Skeletal muscle tissue (tissue), 4 donors: ENCODE data around the gene TMEM63A. TPM values are rescaled to one million over a fixed set of nuclear protein-coding genes. Genes with fewer than 3 reads are reported as not detected.

ENCODE experiments used
- H3K27ac ChIP-seq: one replicate; pipeline ENCODE4 v1.7.0; 2013; ENCODE audit warnings: mild to moderate bottlenecking, low read depth, low read length, inconsistent platforms
- H3K27me3 ChIP-seq, 3 donors: one replicate each; pipeline ENCODE4 v1.7.0; 2013; ENCODE audit warnings: low read length in 3 of 3; ENCODE audit not compliant: control insufficient read depth in 3 of 3, insufficient read depth in 3 of 3
- H3K36me3 ChIP-seq, 3 donors: one replicate each; pipeline ENCODE4 v1.7.0; 2013; ENCODE audit warnings: low read length in 3 of 3; ENCODE audit not compliant: control insufficient read depth in 3 of 3, insufficient read depth in 3 of 3
- H3K4me1 ChIP-seq, 3 donors: one replicate each; pipeline ENCODE4 v1.7.0; 2013; ENCODE audit warnings: low read length in 3 of 3, mild to moderate bottlenecking in 3 of 3; ENCODE audit not compliant: control insufficient read depth in 3 of 3, insufficient read depth in 3 of 3
- H3K4me3 ChIP-seq, 3 donors: one replicate each; pipeline ENCODE4 v1.7.0; 2013; ENCODE audit warnings: low read length in 3 of 3
- H3K9ac ChIP-seq, 3 donors: one replicate each; pipeline ENCODE4 v1.7.0; 2013; ENCODE audit warnings: low read length in 3 of 3, mild to moderate bottlenecking in 3 of 3, moderate library complexity in 2 of 3, low read depth in 1 of 3
- H3K9me3 ChIP-seq, 3 donors: one replicate each; pipeline ENCODE4 v1.7.0; 2013; ENCODE audit warnings: low read length in 3 of 3; ENCODE audit not compliant: control insufficient read depth in 3 of 3
- total RNA-seq: library from RNA; depleted of rRNA; stranded (reverse); fragments of >200 nt; gene quantifications from one replicate; pipeline ENCODE4 v1.2.3, GENCODE V29; 2014
- donor health status: Osteomylitis.

Gene TMEM63A
- total RNA-seq, 1 donor from 2014 or later: 12.0 TPM

DNA sequence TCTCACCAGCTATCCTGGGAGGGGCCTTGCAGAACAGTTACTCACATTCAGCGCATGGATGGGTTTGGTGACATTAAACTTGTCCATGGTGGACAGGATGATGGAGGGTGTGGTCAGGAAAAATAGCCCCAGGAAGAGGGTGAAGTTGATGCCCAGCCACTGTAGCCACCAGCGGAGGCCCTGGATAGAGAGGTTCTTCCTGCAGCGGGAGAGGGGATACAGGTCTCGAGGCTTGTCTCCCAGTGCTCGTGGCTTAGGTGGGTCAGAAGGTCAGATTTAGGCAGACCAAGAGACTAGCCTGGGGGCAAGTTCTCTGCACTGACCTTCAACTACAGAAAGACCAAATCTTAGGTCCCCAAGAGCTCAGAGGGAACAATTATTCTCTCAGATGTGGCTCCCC is 23.0 kb downstream of the TMEM63A start:
- Histone ChIP-seq H3K27me3 (no peaks in the 10 kb centered on the region), H3K27ac (no peak overlapping the region), H3K4me1 (no peaks in the 10 kb centered on the region), H3K9ac (no peak overlapping the region), H3K9me3 (no peaks in the 10 kb centered on the region), H3K4me3 (no peak overlapping the region), H3K36me3 (peaks cover 50 to 63% (median 61%) of the 10 kb centered on the region in 3 donors)

DNA sequence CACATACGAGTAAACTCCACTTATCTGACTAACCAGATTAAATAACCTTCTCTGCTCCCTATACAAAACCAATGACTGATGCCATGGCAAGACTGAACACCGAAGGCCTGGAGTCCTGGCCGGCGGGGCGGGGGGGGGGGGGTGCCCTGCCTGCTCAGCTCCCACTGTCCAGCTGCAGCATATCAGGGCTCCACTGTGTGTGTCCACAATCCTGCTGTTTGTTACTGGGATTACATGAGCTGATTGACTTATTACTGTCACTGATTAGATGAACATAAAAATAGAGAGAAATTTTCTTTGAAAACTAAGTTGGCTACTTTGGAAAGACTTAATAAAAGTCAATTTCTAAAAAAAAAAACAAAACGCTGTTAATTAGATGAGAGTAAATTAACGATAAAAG is 24.9 kb downstream of the TMEM63A start:
- no peak overlapping the region for H3K9ac ChIP-seq
- no peaks in the 10 kb centered on the region for H3K4me1 ChIP-seq
- no peaks in the 10 kb centered on the region for H3K27me3 ChIP-seq
- H3K4me3 ChIP-seq: no peak overlapping the region
- H3K36me3 ChIP-seq: peaks cover 57 to 72% (median 68%) of the 10 kb centered on the region in 3 donors
- no peaks in the 10 kb centered on the region for H3K9me3 ChIP-seq
- no peak overlapping the region for H3K27ac ChIP-seq

DNA sequence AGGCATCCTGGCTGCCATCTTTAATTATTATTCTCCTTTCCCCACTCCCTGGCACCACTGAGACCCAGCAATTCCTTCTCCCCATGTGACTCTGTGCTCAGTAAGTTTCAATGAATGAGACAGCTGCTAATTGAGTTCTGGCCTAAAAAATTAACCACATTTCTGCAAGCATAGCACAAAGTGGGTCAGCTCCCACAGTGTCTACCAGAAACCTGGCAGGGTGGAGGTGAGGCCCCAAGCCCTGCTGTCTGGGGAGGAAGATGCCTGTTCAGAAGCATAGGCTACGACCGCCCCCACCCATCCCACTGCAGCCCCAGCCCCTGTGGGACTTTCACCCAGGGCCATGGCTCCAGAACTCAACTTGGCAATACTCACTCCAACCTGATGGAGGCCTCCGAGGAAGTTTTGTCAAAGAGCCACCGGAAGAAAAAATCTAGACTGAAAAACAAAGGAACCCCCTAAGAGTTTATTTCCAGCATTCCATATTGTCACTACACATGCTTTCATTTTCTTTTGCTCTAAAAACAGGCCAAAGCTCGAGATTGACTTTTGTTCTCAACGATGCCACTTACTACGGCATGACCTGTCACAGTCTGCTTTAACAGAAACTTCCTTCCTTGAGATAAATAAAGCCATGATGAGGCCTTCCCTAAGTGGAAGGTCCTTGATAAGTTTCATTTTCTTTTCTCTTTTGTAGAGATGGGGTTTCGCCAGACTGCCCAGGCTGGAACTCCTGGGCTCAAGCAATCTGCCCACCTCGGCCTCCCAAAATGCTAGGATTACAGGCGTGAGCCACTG is 26.5 kb downstream of the TMEM63A start:
- Histone ChIP-seq H3K27me3 (no peaks in the 10 kb centered on the region), H3K9ac (no peak overlapping the region), H3K4me1 (no peaks in the 10 kb centered on the region), H3K9me3 (no peaks in the 10 kb centered on the region), H3K36me3 (peaks cover 42 to 64% (median 55%) of the 10 kb centered on the region in 3 donors), H3K4me3 (no peak overlapping the region), H3K27ac (no peak overlapping the region)

DNA sequence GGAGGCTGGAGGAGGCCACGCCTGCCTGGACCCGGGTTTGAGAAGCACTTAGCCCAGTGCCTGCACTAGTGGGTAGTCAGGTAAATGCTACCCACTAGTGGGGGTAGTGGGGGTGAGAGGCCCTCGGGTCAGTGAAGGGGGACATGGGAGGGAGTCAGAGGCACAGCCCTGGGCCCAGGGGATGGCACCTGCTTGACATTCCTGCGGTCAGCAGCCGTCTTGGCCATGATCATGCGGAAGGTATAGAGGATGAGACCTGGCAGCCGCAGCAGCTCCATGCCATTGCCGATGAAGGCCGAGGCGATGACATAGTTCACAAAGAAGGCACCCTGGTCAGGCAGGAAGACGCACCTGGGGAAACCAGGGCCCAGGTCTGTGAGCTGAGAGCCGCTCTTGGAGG is 28.7 kb downstream of the TMEM63A start:
- Histone ChIP-seq H3K4me3 (no peak overlapping the region), H3K27me3 (no peaks in the 10 kb centered on the region), H3K4me1 (peaks cover 0 to 4% (median 0%) of the 10 kb centered on the region in 3 donors), H3K27ac (no peak overlapping the region), H3K9ac (no peak overlapping the region), H3K36me3 (peaks cover 39 to 48% (median 48%) of the 10 kb centered on the region in 3 donors), H3K9me3 (no peaks in the 10 kb centered on the region)

DNA sequence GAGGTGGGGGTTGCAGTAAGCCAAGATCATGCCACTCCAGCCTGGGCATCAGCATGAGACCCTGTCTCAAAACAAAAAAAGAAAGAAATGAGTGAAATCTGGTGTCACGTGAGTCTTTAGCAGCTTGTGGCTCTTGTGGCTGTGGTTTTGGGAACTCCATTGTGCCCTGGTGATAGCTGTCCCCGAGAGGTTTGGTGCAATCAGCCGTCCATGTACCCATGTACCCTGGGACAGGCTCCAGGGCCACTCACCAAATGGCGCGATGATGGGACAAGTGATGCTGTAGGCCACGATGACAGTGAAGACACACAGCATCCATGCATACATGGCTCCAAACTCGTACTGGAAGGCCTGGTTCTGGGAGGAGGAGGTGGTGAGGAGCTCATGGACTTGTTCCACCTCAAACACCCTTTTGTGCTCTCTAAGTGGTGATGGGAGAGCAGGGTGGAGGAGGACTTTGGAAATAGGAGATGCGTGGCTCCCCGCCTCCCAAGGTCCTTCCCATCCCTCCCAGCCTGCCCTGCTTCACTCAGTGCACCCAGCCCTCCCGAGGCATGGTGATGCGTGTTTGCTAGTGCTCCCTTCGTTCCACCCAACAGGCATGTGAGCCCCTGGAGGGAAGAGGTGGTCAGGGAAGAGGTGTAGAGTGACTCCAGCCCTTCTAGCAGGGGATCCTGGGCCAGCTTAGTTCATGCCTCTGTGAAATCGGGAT is 29.6 kb downstream of the TMEM63A start:
- no peak overlapping the region for H3K4me3 ChIP-seq
- H3K27ac ChIP-seq: no peak overlapping the region
- no peaks in the 10 kb centered on the region for H3K9me3 ChIP-seq
- peaks cover 0 to 4% (median 0%) of the 10 kb centered on the region in 3 donors for H3K4me1 ChIP-seq
- no peak overlapping the region for H3K9ac ChIP-seq
- H3K36me3 ChIP-seq: peaks cover 43 to 56% (median 52%) of the 10 kb centered on the region in 3 donors
- H3K27me3 ChIP-seq: no peaks in the 10 kb centered on the region

DNA sequence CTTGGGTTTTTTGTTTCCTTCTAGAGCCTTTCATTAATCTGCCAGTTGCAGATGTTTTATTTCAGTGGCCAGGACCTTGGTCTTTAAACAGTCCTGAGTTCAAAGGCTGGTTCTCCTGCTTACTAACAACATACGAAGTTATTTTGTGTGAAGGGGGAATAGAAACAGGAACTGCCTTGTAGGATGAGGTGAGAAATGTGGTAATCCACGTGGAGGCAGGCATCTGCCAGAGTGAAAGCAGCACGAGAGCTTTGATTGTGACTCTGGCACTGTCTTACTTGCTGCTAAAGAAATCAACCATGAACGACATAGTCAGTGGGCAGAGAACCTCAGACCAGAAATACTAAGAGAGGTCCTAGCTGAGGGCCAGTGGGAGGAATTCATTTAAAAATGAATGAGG is 30.4 kb downstream of the TMEM63A start:
- Histone ChIP-seq H3K27ac (no peak overlapping the region), H3K9me3 (no peaks in the 10 kb centered on the region), H3K4me3 (no peak overlapping the region), H3K36me3 (peaks cover 47 to 57% (median 57%) of the 10 kb centered on the region in 3 donors), H3K9ac (no peak overlapping the region), H3K4me1 (peaks cover 0 to 4% (median 0%) of the 10 kb centered on the region in 3 donors), H3K27me3 (no peaks in the 10 kb centered on the region)

DNA sequence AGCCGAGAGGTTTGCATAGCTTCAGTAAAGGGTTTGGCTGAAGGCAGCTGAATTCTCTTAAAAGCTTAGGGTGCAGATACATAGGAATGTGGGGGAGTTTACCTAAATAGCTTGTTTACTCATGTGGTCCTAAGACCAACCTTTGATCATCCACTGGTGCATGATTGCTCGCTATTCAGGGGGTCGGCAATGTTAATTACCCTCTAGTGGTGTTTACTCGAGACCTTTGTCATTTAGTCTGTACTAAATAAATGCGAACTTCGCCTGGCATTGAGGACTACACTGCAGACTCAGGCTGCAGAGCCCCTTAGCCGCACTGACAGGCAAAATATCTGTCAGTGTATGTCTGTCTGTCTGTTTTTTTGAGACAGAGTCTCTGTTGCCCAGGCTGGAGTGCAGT is 31.8 kb downstream of the TMEM63A start:
- peaks cover 0 to 7% (median 4%) of the 10 kb centered on the region in 3 donors for H3K4me1 ChIP-seq
- H3K9ac ChIP-seq: no peak overlapping the region
- peaks cover 52 to 64% (median 60%) of the 10 kb centered on the region in 3 donors for H3K36me3 ChIP-seq
- no peaks in the 10 kb centered on the region for H3K27me3 ChIP-seq
- H3K9me3 ChIP-seq: no peaks in the 10 kb centered on the region
- H3K4me3 ChIP-seq: no peak overlapping the region
- H3K27ac ChIP-seq: no peak overlapping the region

DNA sequence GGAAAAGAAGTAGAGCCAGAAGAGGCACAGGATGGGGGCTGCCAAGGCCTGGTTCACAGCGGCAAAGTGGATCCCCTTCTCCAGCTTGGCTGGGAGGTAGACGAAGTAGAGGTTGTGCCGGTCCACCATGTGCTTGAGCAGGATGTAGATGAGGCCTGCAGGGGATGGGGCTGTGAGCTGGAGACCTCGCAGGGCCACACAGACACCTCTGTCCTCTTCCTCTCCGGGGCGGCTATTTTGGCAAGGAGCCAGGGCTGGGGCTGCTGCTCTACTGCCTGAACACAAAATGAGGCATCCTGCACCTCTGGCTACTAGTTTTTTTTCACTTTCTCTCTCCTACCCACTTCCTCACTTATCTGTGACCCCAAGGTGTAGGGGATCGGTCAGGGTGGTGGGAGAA is 32.3 kb downstream of the TMEM63A start:
- peaks cover 0 to 7% (median 4%) of the 10 kb centered on the region in 3 donors for H3K4me1 ChIP-seq
- H3K9ac ChIP-seq: peak overlapping the region in 1 of 3 donors; percentile 6
- no peak overlapping the region for H3K4me3 ChIP-seq
- H3K27me3 ChIP-seq: no peaks in the 10 kb centered on the region
- H3K36me3 ChIP-seq: peaks cover 49 to 64% (median 55%) of the 10 kb centered on the region in 3 donors
- no peaks in the 10 kb centered on the region for H3K9me3 ChIP-seq
- no peak overlapping the region for H3K27ac ChIP-seq

DNA sequence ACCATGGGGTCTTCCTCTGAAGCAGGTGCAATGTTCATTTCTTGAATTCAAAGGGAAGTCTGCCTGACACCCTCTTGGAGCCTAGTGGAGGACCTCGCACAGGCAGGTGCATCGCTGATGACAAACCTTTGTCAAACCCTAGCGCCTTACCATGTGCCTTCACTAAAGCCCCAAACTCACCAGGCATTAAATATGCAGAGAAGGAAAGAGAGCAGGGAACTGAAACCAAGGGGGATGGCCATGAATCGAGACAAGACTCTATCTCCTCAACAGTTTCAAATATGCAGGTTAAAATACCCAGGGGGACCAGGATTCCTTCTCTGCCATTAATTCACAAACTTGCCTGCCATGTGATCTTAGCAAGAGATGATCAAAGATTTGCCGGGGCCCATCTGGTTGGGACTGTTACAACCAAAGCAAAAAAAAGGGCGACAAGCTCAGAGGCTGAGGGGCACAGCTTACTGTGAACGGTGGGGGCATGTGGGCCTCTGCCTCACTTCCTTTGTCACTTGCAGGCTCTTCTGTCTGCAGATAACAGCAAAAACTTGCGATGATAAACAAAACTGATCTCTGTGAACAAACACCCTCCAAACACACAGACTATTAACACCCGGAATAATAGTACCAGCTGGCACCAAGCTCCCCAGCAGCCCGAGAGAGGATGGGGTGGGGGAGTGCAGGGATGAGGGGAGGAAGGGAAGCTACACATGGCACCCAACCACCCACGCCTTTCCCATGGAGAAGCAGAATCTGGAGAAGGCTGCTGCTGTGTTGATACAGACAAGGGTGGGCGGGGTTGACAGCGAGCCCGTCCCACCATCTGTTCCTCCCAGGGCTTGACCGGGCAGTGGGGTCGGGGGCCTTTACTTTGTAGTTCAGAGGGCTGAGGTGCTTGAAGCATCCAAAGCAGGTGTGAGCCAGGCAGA is 33.9 kb downstream of the TMEM63A start:
- no peaks in the 10 kb centered on the region for H3K27me3 ChIP-seq
- no peak overlapping the region for H3K4me3 ChIP-seq
- H3K27ac ChIP-seq: no peak overlapping the region
- no peaks in the 10 kb centered on the region for H3K9me3 ChIP-seq
- peaks cover 44 to 66% (median 54%) of the 10 kb centered on the region in 3 donors for H3K36me3 ChIP-seq
- no peak overlapping the region for H3K9ac ChIP-seq
- peaks cover 0 to 7% (median 4%) of the 10 kb centered on the region in 3 donors for H3K4me1 ChIP-seq
